Body of pancreas (tissue), 4 donors: ENCODE data around the gene AKR1C1.
"Not testable (repeated sequence)": the region's sequence is repeated elsewhere in the genome, so short reads cannot be mapped to it uniquely, and the experiment has no call there.

ENCODE experiments used
- CTCF ChIP-seq, 7 experiments: fragments of 450-650 bp in 4 of 7; fragments of 200-600 bp in 3 of 7; sonication (generic) in 3 of 7; IDR thresholded peaks; one replicate each; pipeline ENCODE4 v1.5.1; 2016 to 2019; ENCODE audit warnings: antibody characterized with exemption in 7 of 7
- POLR2A ChIP-seq, 3 donors: fragments of 450-650 bp; IDR thresholded peaks; one replicate each; pipeline ENCODE4 v1.6.1; 2016; ENCODE audit warnings: antibody characterized with exemption in 3 of 3, mild to moderate bottlenecking in 2 of 3

GRCh38 chr10:4940073-4940428 is 23.2 kb upstream of the AKR1C1 start:
- not testable (repeated sequence) for TF ChIP-seq POLR2A, CTCF (IDR thresholded peaks at IDR 0.05)
